Dedifferentiated amniotic fluid mesenchymal stem cell (primary cell): Measurements from ENCODE around the gene CMIP.

Source experiments
- DNase-seq: peaks from one replicate; pipeline ENCODE4 v3.0.0-alpha.2; 2016; ENCODE audit errors: extremely low spot score

CMIP gene

DNA sequence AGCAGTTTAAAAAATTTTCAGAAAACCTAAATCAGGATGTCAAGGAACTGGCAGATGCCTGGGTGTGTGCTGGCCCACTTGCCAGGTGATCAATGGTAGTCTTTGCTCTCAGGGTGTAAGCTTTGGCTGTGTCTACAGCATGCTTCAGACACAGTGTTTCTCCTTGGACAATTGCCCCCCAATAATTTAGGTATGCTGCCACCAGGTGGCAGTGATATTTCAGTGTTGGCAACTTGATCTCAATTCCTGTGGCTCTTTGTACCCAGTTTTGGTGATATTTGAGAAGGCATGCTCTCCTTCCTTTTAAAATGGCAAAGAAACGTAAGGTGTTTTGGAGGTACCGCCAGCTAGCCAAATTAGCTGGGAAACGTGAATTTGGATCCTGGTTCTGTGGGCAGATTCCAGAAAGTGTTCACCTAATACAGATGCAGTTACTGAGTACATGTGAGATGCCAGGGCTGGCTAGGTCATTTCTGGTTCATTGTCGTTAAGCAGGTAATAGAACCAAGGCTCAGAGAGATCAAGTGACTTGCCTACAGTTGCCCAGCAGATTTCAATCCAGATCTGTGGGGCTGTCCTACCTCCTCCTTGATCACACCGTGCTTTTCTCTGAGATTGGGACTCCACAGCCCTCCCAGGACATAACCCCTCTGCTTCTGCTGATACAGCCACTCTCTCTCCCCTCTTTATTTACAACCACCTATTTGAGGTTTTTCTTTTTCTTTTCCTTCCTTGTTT, 178.9 kb downstream of the CMIP start:
- DNase-seq, result no peak

- DNase-seq, result no peak
Measured at GRCh38 chr16:81624403-81624759, 179.8 kb downstream of the CMIP start.

GRCh38 chr16:81624760-81625543, 180.3 kb downstream of the CMIP start:
- no peak for DNase-seq

DNA sequence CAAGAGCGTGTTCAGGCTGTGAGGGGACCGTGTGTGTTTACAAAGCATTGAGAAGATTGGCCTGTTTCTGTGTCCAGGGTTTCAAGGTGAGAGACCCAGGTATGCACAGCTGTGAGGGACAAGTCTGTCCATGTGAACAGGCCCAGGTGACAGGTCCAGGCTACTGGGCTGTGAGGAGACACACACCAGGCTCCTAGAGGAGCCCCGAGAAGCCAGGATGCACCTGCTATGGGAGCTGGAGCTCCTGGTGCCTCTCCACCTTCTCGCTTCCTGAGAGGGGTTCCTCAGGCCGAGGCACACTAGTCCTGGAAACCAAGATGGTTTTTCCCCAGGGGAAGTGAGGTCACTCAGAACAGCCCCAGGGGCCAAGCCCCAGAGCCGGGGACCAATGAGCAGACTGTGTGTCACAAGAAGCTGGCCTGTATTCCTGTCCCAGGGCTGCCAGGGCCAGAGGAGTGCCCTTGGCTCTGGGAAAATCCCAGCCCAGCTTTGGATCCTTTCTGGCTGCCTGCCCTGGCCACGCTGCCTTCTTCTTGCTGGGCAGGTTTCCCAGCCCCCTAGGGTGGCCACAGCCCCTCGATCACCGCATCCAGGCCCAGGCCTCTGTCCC, 181.0 kb downstream of the CMIP start:
- DNase-seq, result no peak

GRCh38 chr16:81626181-81626674, 181.6 kb downstream of the CMIP start:
- no peak for DNase-seq

- no peak for DNase-seq
Measured at GRCh38 chr16:81627024-81627423, 182.4 kb downstream of the CMIP start.

DNA sequence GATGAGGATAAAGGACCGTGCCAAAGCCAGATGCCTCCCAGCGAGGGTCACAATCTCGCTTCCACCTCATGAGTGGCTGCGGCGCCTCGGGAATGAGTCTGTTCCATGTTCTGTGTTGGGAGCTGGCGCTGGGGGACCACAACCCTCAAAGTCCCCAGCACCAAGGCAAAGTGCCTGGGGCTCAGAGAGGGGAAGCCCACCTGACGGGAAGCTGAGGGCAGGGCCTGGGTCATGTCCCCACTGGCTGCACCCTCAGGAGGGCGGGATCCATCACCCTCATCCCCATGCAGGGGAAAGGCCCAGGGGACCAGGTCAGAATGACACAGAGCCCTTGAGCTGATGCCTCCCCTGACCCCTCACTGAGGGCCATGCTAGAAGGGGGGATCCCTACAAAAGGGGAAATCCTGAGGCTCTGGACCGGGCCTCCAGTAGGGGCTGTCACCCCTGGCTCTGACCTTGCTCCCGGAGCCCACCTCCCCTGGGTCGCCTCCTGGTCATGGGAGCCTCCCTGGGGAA, 183.2 kb downstream of the CMIP start:
- no peak for DNase-seq

GRCh38 chr16:81629034-81629802, 184.6 kb downstream of the CMIP start:
- no peak for DNase-seq

- no peak for DNase-seq
Measured at GRCh38 chr16:81629896-81630634, 185.5 kb downstream of the CMIP start.

- DNase-seq, result no peak
Measured at GRCh38 chr16:81630635-81631031, 186.0 kb downstream of the CMIP start.

GRCh38 chr16:81632392-81633146, 188.0 kb downstream of the CMIP start:
- DNase-seq, result no peak

DNA sequence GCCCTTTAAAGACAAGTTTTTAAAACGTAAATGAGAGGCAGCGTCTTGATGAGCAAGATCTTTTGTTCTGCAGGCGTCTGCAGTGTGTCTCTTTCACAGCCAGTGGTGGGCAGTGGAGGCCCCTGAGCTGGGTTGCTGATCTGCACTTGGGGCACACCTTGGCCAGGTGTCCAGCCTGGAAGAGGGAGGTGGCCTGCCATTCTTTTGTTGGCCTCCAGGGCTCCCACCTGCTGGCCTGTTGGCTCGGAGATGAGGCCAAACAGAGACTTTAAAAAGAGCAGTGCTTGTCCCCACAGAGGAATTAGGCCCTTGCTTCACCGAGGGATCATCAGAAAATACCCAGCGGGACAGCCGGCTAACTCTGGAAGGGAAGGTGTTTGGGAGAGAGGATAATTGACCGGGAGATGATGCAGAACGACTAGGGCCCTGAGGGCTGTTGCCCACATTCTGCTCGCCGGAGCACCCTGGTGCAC, 188.6 kb downstream of the CMIP start:
- DNase-seq, result no peak

- no peak for DNase-seq
Measured at GRCh38 chr16:81633680-81634379, 189.2 kb downstream of the CMIP start.

- DNase-seq, result no peak
Measured at GRCh38 chr16:81634380-81635062, 189.9 kb downstream of the CMIP start.

- DNase-seq, result no peak
Measured at GRCh38 chr16:81635063-81635937, 190.7 kb downstream of the CMIP start.

DNA sequence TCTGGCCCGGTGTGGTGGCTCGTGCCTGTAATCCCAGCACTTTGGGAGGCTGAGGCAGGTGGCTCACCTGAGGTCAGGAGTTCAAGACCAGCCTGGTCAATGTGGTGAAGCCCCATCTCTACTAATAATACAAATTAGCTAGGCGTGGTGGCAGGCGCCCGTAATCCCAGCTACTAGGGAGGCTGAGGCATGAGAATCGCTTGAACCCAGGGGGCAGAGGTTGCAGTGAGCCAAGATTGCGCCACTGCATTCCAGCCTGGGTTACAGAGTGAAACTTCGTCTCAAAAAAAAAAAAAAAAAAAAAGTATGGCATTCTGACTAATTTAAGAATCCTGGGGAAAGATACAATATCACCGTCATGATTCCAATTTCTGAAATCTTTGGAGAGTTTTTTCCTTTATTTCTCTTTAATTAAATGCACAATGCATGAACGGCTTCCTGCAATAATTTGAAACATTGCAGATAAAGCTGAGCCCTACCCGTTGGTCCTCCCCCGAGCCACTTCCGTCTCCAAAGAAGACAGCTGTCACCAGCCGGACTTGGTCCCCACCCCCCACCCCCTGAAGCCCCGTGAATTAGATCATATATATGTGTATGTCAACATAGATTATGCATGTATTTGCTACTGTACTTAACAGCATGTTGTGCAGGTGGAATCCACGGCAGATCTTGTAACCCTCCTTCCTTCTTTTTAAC, 191.8 kb downstream of the CMIP start:
- no peak for DNase-seq
